Measurements from ENCODE around the gene COPRS. TPM values are rescaled to one million over a fixed set of nuclear protein-coding genes. Genes with fewer than 3 reads are reported as not detected.

The COPRS gene
- total and polyA plus RNA-seq, 2 of the 13 experiments (the other 11 are each of a cell fraction or from before 2014, with no cell fraction given): 22.7 to 93.8 TPM

GRCh38 chr17:31853911-31854470 is 5.1 kb downstream of the COPRS start (continued):
- TF ChIP-seq ZNF563 (CRISPR knock-in tag; IDR thresholded peaks at IDR 0.05): no peak
- 0 out of 2 replicates have a peak, but pooled peaks have one; percentile 25 for TF ChIP-seq NR2C2 (CRISPR knock-in tag; IDR thresholded peaks at IDR 0.05; ENCODE audit: borderline replicate concordance)
- TF ChIP-seq THAP9 (CRISPR knock-in tag; IDR thresholded peaks at IDR 0.05; ENCODE audit: borderline replicate concordance): no peak
- peak; percentile 36; the same call in 1 of the 2 replicates for TF ChIP-seq RARA (CRISPR knock-in tag; IDR thresholded peaks at IDR 0.05)
- no peak for TF ChIP-seq NAIF1 (CRISPR knock-in tag; IDR thresholded peaks at IDR 0.05; ENCODE audit: borderline replicate concordance)

- Histone ChIP-seq H3K4me2 (ENCODE audit: low read depth, low read length) (no peak overlapping the region; the same call in 1 of the 2 replicates), H3K9ac (ENCODE audit: insufficient read depth, low read depth, low read length) (no peak overlapping the region), H3K4me3 (replicated peaks in 1 of 3; ENCODE audit: insufficient read depth in 1 of 3, low read depth in 2 of 3, low read length in 3 of 3) (no peak overlapping the region), H3K27ac (ENCODE audit: extremely low read length, insufficient read depth, low read length) (no peak overlapping the region), H3K36me3 (replicated peaks in 1 of 2; ENCODE audit: control insufficient read depth in 1 of 2, insufficient read depth in 2 of 2, low read length in 2 of 2) (no peaks in the 10 kb centered on the region), H3K79me2 (ENCODE audit: insufficient read depth, low read length) (no peaks in the 10 kb centered on the region), H3K4me1 (ENCODE audit: insufficient read depth, low read length) (peaks cover 34% of the 10 kb centered on the region), H4K20me1 (ENCODE audit: insufficient read depth, low read length) (no peaks in the 10 kb centered on the region), H3K9me3 (ENCODE audit: low read length) (no peaks in the 10 kb centered on the region), H3K27me3 (ENCODE audit: control insufficient read depth in 1 of 2, insufficient read depth in 2 of 2, low read length in 2 of 2) (no peaks in the 10 kb centered on the region), H2AFZ (ENCODE audit: low read length) (no peak overlapping the region)
- ChIA-PET CTCF (ENCODE audit: low intra/inter-chr PET ratio, low total read pairs) (no interaction called here), POLR2A (no interaction called here)
- FAIRE-seq (no peak), DNase-seq (ENCODE audit: low spot score) (no peak), ATAC-seq (no peak)
- BruUV-seq (replicated peaks): no TSS peak
- intact Hi-C loops (cut with micrococcal nuclease; ENCODE audit: unreplicated experiment) (no loop called here), in situ Hi-C loops (cut with HindIII; ENCODE audit: extremely low pct_ligation_motif_present, low pct_unique_long_range_greater_than_20kb) (loop anchor here (10.0 kb wide), 2 partner anchors 140 to 410 kb away; no protein-coding TSS in a partner anchor)
- TF ChIP-seq ZNF780A (CRISPR knock-in tag; IDR thresholded peaks at IDR 0.05): no peak
- no peak for TF ChIP-seq ZNF550 (CRISPR knock-in tag; IDR thresholded peaks at IDR 0.05; ENCODE audit: borderline replicate concordance)
- TF ChIP-seq FOSL1 (CRISPR knock-in tag; IDR thresholded peaks at IDR 0.05; ENCODE audit: borderline replicate concordance): no peak
- 2% methylated on average over 3 of the region's 3 CpGs for WGBS (ENCODE audit: low lambda C conversion rate)
These were observed 13.8 kb downstream of the COPRS start for GRCh38 chr17:31845291-31845690.

Data from HepG2 (cell line).